GM12878 (cell line): ENCODE results near the gene CACNA1B. TPM values are rescaled to one million over a fixed set of nuclear protein-coding genes. Genes with fewer than 3 reads are reported as not detected.

ENCODE experiments used
- ATAC-seq: fragments of 200-7000 bp; cut with Tn5 transposase; 3 replicates; pipeline ENCODE4 v1.9.1; 2020; ENCODE audit warnings: mild to moderate bottlenecking, moderate library complexity
- BruUV-seq: library from RNA; stranded (reverse); fragments of 400-500 nt; replicated peaks from 2 replicates; lab custom pipeline; 2021; lab: Mats Ljungman, UMichigan
- CTCF ChIA-PET: fragments of 300-600 bp; sonication (Branson Sonifier 250); formaldehyde crosslinking; extraction: SDS; loops from one replicate; lab custom pipeline; 2021; ENCODE audit warnings: inconsistent platforms; lab: Yijun Ruan, JAX
- POLR2A ChIA-PET: fragments of 350-600 bp; formaldehyde crosslinking; extraction: SDS; loops from one replicate; lab custom pipeline; 2021; ENCODE audit warnings: inconsistent platforms; lab: Charles Lee
- RAD21 ChIA-PET: fragments of 300-600 bp; sonication (Branson Sonifier 250); formaldehyde crosslinking; loops from one replicate; lab custom pipeline; 2023; ENCODE audit warnings: antibody characterized with exemption; ENCODE audit not compliant: unreplicated experiment; lab: Charles Lee
- SMC1A ChIA-PET: fragments of 300-600 bp; sonication (Branson Sonifier 250); formaldehyde crosslinking; loops from one replicate; lab custom pipeline; 2023; ENCODE audit not compliant: unreplicated experiment, uncharacterized antibody; lab: Charles Lee
- DNase-seq: peaks from one replicate; pipeline ENCODE4 v3.0.0-alpha.2; 2011; ENCODE audit warnings: low read depth, low spot score
- FAIRE-seq: peaks from 3 replicates; lab custom pipeline; 2011; peaks lifted over from hg19 to GRCh38; lab: Jason Lieb, UNC
- H2AFZ ChIP-seq: 2 replicates; pipeline ENCODE4 v1.6.0; 2011; ENCODE audit warnings: low read depth, low read length, control low read depth; ENCODE audit not compliant: control insufficient read depth
- H3K27ac ChIP-seq: 2 replicates; pipeline ENCODE4 v1.5.1; 2011; ENCODE audit warnings: control low read depth; ENCODE audit not compliant: control insufficient read depth, insufficient read depth
- H3K27me3 ChIP-seq, 2 experiments: replicated peaks in 1 of 2; 2 replicates each; pipeline versions ENCODE4 v1.6.0 to v1.6.1; 2011; ENCODE audit warnings: low read length in 1 of 2; ENCODE audit not compliant: control insufficient read depth in 2 of 2, insufficient read depth in 2 of 2
- H3K36me3 ChIP-seq, 2 experiments: 2 replicates each; pipeline ENCODE4 v1.5.1; 2011; ENCODE audit warnings: low read length in 1 of 2; ENCODE audit not compliant: control insufficient read depth in 2 of 2, insufficient read depth in 2 of 2
- H3K4me1 ChIP-seq: 2 replicates; pipeline ENCODE4 v1.6.1; 2011; ENCODE audit warnings: mild to moderate bottlenecking, low read length, moderate library complexity, mixed read lengths; ENCODE audit not compliant: control insufficient read depth, insufficient read depth
- H3K4me2 ChIP-seq: 2 replicates; pipeline ENCODE4 v1.6.0; 2011; ENCODE audit warnings: control low read depth; ENCODE audit not compliant: control insufficient read depth, insufficient read depth
- H3K4me3 ChIP-seq: fragments of 200-600 bp; sonication (generic); 2 replicates; pipeline ENCODE4 v1.5.1; 2016
- H3K79me2 ChIP-seq: 2 replicates; pipeline ENCODE4 v1.6.0; 2011; ENCODE audit warnings: low read length; ENCODE audit not compliant: control insufficient read depth, insufficient read depth
- H3K9ac ChIP-seq: 2 replicates; pipeline ENCODE4 v1.8.0; 2011; ENCODE audit warnings: low read length, control low read depth, mixed read lengths; ENCODE audit not compliant: control insufficient read depth, insufficient read depth
- H3K9me3 ChIP-seq: replicated peaks from 3 replicates; pipeline ENCODE4 v1.5.1; 2011; ENCODE audit warnings: mild to moderate bottlenecking, low read length; ENCODE audit not compliant: control insufficient read depth, insufficient read depth
- H4K20me1 ChIP-seq: 2 replicates; pipeline ENCODE4 v1.6.0; 2011; ENCODE audit not compliant: control insufficient read depth, insufficient read depth
- ATF3 ChIP-seq: IDR thresholded peaks from 2 replicates; pipeline ENCODE4 v1.6.1; 2011; ENCODE audit warnings: low read depth, mild to moderate bottlenecking, low read length, moderate library complexity, borderline replicate concordance; ENCODE audit errors: extremely low read depth
- E4F1 ChIP-seq: fragments of 450-650 bp; IDR thresholded peaks from 2 replicates; pipeline ENCODE4 v1.6.1; 2018; ENCODE audit warnings: borderline replicate concordance, mild to moderate bottlenecking; ENCODE audit not compliant: partially characterized antibody
- GATAD2B ChIP-seq: fragments of 450-650 bp; conservative IDR thresholded peaks from 2 replicates; pipeline ENCODE4 v1.6.1; 2017; ENCODE audit warnings: low read depth, mild to moderate bottlenecking, moderate library complexity
- HDGF ChIP-seq: fragments of 450-650 bp; IDR thresholded peaks from 2 replicates; pipeline ENCODE4 v1.6.1; 2016; ENCODE audit warnings: antibody characterized with exemption
- MTA3 ChIP-seq: IDR thresholded peaks from 2 replicates; pipeline ENCODE4 v1.6.1; 2012; ENCODE audit warnings: low read length, inconsistent platforms, borderline replicate concordance
- MXI1 ChIP-seq: fragments of 150-350 bp; IDR thresholded peaks from 2 replicates; pipeline ENCODE4 v1.6.1; 2011; ENCODE audit warnings: low read depth, mild to moderate bottlenecking, inconsistent platforms, low read length, improper control_type of control experiment
- NFXL1 ChIP-seq: fragments of 450-650 bp; IDR thresholded peaks from 2 replicates; pipeline ENCODE4 v1.6.1; 2017; ENCODE audit warnings: antibody characterized with exemption, mild to moderate bottlenecking, borderline replicate concordance
- RFX5 ChIP-seq: IDR thresholded peaks from 2 replicates; pipeline ENCODE4 v1.6.1; 2011; ENCODE audit warnings: low read depth, low read length, improper control_type of control experiment
- SREBF1 ChIP-seq: IDR thresholded peaks from 2 replicates; pipeline ENCODE4 v1.6.1; 2012; ENCODE audit warnings: mild to moderate bottlenecking, low read length
- STAT3 ChIP-seq: IDR thresholded peaks from 2 replicates; pipeline ENCODE4 v1.6.1; 2011; ENCODE audit warnings: low read depth, low read length, improper control_type of control experiment
- TAF1 ChIP-seq: IDR thresholded peaks from 2 replicates; pipeline ENCODE4 v1.6.1; 2011; ENCODE audit warnings: mild to moderate bottlenecking, low read depth, low read length, borderline replicate concordance
- YBX1 ChIP-seq: fragments of 450-650 bp; IDR thresholded peaks from 2 replicates; pipeline ENCODE4 v1.6.1; 2016; ENCODE audit warnings: antibody characterized with exemption
- ZZZ3 ChIP-seq: IDR thresholded peaks from 2 replicates; pipeline ENCODE4 v1.6.1; 2011; ENCODE audit warnings: low read depth; ENCODE audit not compliant: control insufficient read depth, insufficient read length
- WGBS: methylation state at CpG from one replicate; pipeline ENCODE4 v1.1.6; 2016; ENCODE audit warnings: low lambda C conversion rate; ENCODE audit not compliant: insufficient replicate concordance, insufficient coverage; ENCODE audit errors: missing lambda C conversion rate; 5-methylcytosine and 5-hydroxymethylcytosine counted together
- in situ Hi-C: fragments of 300-500 bp; cut with MboI; formaldehyde crosslinking; loops from 9 replicates; pipeline ENCODE4 v1.14.3; 2018; ENCODE audit warnings: mixed read lengths
- intact Hi-C: fragments of 100-400 bp; cut with micrococcal nuclease; formaldehyde crosslinking; loops from one replicate; pipeline ENCODE4 v1.14.2; 2022; ENCODE audit not compliant: unreplicated experiment
- polyA plus RNA-seq, 11 experiments: library from polyadenylated mRNA; depleted of rRNA in 4 of 11; unstranded in 6 of 11; stranded (reverse) in 5 of 11; fragments of >200 nt; fragmentation: Nextera tagmentation in 4 of 11; fragmentation: Illumina TruSeq in 1 of 11; extraction: Ambion mirVana in 4 of 11; extraction: Trizol in 1 of 11; gene quantifications; 1 replicate in 1 of 11; 2 replicates in 10 of 11; pipeline versions ENCODE4 v1.2.1 to v1.2.3, GENCODE V29; 2011 to 2016; ENCODE audit warnings: inconsistent platforms in 2 of 11, missing spikeins in 2 of 11, low read depth in 1 of 11
- total RNA-seq, 4 experiments: library from RNA; depleted of rRNA in 3 of 4; stranded (reverse); fragments of >200 nt in 3 of 4; fragmentation: Illumina TruSeq in 1 of 4; extraction: Trizol in 1 of 4; gene quantifications; 2 replicates each; pipeline versions ENCODE4 v1.2.1 to v1.2.3, GENCODE V29; 2013 to 2021
- TF ChIP-seq, protein P1 (sequence below): IDR thresholded peaks from 2 replicates; pipeline ENCODE4 v1.6.1; 2012; ENCODE audit warnings: low read depth, low read length, improper control_type of control experiment

The CACNA1B gene
- total and polyA plus RNA-seq, 10 of the 15 experiments (the other 5 are each of a cell fraction or from before 2014, with no cell fraction given), result 0.01 to 0.03 (median 0.01) TPM; not detected in 7

DNA sequence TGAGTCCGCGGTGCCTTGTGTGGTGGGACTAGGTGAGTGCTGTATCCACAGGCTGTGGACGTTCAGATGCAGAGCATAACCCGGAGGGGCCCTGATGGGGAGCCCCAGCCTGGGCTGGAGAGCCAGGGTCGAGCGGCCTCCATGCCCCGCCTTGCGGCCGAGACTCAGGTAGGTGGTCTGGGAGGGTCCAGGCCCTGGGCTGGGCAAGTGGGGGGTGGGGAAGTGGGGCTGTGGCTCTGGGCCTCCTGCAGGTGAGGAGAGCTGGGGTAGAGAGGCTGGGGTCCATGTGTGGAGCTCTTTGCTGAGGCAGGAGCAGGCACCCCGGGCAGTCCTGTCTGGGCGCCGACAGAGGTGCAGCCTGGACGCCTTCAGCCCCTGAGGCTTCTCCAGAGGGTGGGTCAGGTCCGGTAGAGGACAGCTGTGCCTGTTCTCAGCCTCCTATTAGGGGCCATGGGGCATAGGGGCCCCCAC, 241.1 kb downstream of the CACNA1B start:
- no peak overlapping the region for H3K9ac ChIP-seq
- TF ChIP-seq SREBF1, result no peak
- TF ChIP-seq TAF1, result no peak
- no peak for TF ChIP-seq GATAD2B
- TF ChIP-seq STAT3, result no peak
- TF ChIP-seq HDGF, result no peak
- no peak for TF ChIP-seq NFXL1
- no peak for TF ChIP-seq YBX1
- TF ChIP-seq, protein P1, sequence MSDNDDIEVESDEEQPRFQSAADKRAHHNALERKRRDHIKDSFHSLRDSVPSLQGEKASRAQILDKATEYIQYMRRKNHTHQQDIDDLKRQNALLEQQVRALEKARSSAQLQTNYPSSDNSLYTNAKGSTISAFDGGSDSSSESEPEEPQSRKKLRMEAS, result no peak
- TF ChIP-seq MXI1, result no peak
- no peak for TF ChIP-seq ATF3
- TF ChIP-seq MTA3, result no peak
- no peak for TF ChIP-seq E4F1
- TF ChIP-seq ZZZ3, result no peak
- TF ChIP-seq RFX5, result no peak
- no peaks in the 10 kb centered on the region; a peak in 1 of 4 replicates for H3K27me3 ChIP-seq
- H2AFZ ChIP-seq, result no peak overlapping the region
- no peaks in the 10 kb centered on the region for H4K20me1 ChIP-seq
- no peaks in the 10 kb centered on the region for H3K4me1 ChIP-seq
- ChIA-PET CTCF (no interaction called here), POLR2A (no interaction called here), RAD21 (no interaction called here), SMC1A (no interaction called here)
- no TSS peak for BruUV-seq
- DNase-seq (no peak), ATAC-seq (no peak), FAIRE-seq (no peak)
- no peaks in the 10 kb centered on the region for H3K79me2 ChIP-seq
- H3K9me3 ChIP-seq, result no peaks in the 10 kb centered on the region
- in situ Hi-C loops (loop anchor here (10.0 kb wide), 1 partner anchor 444 kb away; no protein-coding TSS in a partner anchor), intact Hi-C loops (no loop called here)
- no peak overlapping the region for H3K4me2 ChIP-seq
- 42% methylated on average over 6 of the region's 14 CpGs for WGBS
- no peak overlapping the region for H3K27ac ChIP-seq
- H3K4me3 ChIP-seq, result no peak overlapping the region
- H3K36me3 ChIP-seq, result no peaks in the 10 kb centered on the region
